Retina (tissue), 1 donor: Measurements from ENCODE around the gene MCM5.
"Not testable (repeated sequence)": the region's sequence is repeated elsewhere in the genome, so short reads cannot be mapped to it uniquely, and the experiment has no call there.

Experiments
- DNase-seq: peaks from one replicate; pipeline ENCODE4 v3.0.0-alpha.2; 2016

Gene MCM5

DNA sequence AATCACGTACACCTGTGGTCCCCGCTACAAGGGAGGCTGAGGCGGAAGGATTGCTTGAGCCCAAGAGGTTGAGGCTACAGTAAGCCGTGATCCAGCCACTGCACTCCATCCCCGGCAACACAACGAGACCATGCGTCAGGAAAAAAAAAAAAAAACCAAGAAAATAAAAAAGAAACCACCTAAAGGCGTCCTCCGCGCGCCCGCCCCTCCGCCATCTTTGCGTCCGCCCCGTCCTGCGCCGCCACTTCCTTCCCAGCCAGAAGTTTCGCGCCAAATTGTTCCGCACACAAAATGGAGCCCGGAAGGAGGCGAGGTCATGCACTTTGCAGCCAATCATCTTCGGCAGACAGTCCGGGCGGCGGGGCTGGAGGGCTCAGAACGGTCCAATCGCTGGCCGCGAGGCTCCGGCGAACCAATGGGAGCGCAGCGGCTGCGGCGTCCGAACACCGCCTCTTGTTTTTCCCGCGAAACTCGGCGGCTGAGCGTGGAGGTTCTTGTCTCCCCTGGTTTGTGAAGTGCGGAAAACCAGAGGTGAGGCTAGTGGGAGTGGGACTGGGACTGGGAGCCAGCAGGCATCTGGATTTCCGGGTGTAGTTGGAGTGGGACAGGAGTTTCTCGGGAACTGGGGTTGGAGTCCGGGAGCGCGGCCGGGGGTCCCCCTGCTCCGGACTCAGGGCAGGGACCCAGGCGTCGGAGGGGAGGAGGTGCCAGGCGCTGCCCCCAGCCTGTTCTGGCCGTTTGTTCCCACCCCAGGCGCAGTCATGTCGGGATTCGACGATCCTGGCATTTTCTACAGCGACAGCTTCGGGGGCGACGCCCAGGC is at the start of gene MCM5:
Gene MCM5, plus strand, starts transcription at position 463 of the 823 bp plus-strand sequence. Its CDS starts 299 bp downstream, at position 762.
- peak; percentile 95 for DNase-seq

- peak; percentile 94 for DNase-seq
These were observed 49.1 kb upstream of the MCM5 start for GRCh38 chr22:35350539-35351503.

DNA sequence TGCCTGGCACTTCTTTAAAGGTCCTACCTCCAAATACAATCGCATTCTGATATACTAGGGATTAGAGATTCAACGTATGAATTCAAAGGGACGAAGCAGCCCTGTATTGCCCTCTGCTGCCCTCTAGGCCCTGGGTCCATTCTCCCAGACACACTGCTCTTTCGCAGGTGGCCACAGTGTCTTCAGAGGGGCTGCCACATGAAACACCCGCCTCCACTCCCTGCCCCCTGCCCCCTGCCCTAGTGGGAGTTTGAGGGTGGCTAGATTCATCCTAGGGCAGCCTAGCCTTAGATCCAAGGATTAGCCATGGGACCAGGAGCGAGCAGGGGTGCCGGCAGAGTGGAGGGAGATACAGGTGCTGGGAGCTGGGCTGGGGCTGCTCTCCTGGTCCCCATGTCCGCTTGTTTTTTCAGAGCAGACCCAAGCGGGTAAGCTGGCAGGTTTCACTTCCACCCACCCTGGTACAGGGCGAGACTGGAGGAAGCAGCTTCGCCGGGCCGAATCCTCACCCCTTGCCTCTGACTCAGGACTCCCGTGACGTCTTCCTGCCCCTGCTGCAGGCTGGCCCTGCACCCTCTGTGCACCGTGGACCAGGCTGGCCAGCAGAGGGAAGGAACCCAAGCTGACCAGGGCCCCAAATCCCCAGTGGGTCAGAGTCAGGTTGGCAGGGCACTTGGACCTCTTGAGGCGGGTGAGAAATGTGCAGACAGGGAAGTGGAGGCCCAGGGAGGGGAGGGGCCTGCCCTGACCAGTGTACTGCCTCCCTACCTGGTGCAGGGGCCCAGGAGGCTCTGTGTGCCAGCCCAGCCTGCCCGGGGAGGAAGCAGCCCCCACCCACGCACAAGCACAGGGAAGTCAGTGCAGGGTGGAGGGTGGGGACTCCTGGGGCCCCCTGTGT is 47.5 kb upstream of the MCM5 start:
- peak; percentile 20 for DNase-seq

DNA sequence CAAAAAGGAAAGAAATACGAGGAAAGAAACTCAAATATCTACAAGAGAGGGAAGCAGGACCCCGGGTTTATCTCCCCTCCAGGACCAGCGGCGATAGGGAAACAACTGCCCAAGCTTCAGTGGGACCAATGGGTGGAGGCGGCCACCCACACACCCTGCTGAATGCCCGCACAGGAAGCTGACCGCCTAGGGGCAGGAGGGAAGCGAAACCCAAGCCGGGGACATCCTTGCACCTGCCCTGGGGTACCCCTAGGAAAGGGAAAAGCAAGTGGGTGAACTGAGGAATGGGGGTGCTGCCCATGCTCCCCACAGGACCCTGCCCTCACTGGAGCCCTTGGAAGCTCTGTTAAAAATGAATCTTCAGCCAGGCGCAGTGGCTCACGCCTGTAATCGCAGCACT is 46.6 kb upstream of the MCM5 start:
- DNase-seq: no peak

DNA sequence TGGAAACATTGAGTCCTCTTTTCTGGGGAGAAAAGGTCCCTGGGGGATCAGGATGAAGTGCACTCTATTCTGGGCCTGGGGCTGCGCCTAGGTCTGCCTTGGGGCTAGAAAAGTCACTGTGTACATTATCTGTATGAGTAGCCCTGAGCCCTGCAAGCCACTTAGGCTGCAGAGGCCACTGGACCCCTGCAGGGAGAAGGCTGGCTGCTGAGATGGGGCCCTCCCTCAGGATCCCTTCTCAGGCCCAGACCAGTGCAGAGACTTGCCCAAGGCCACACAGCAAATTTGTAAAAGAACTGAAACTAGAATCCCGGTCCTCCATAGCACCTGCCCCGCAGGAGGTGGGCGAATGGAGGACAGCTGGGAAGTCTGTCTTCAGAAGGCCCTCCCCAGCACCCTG is 45.9 kb upstream of the MCM5 start:
- no peak for DNase-seq

GRCh38 chr22:35357883-35358621 is 41.9 kb upstream of the MCM5 start:
- no peak for DNase-seq

GRCh38 chr22:35359380-35360065 is 40.4 kb upstream of the MCM5 start:
- no peak for DNase-seq

- no peak for DNase-seq
These were observed 38.9 kb upstream of the MCM5 start for GRCh38 chr22:35361001-35361558.

GRCh38 chr22:35363566-35364086 is 36.3 kb upstream of the MCM5 start:
- no peak for DNase-seq

DNA sequence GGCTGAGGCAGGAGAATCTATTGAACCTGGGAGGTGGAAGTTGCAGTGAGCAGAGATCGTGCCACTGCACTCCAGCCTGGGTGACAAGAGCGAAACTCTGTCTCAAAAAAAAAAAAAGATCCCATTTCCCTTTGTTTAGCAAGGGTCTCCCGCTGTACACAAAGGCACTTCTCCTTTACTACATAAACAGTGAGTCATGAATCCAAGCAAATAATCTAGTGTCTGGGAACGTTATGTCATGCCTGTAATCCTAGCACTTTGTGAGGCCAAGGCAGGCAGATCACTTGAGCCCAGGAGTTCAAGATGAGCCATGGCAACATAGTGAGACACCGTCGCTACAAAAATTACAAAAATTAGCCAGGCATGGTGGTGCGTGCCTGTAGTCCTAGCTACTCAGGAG is 35.7 kb upstream of the MCM5 start:
- DNase-seq: not testable (repeated sequence)

GRCh38 chr22:35367331-35367886 is 32.5 kb upstream of the MCM5 start:
- no peak for DNase-seq

DNA sequence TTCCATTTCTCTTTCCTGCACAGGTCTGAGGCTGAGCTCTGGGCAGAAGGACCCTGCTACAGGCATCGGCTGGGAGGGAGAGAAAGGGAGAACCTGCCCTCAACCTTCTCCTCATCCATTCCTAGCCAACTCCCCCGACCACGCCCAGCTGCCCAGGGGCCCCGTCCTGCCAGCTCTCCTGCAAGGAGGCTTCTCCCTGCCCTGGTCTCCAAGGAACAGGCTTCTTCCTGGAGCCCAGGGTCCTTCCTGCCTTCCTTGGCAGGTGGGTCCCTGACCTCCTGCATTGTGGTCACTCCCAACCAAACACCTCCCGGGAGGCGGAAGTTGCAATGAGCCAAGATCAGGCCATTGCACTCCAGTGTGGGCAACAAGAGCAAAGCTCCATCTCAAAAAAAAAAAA is 31.6 kb upstream of the MCM5 start:
- DNase-seq: no peak

DNA sequence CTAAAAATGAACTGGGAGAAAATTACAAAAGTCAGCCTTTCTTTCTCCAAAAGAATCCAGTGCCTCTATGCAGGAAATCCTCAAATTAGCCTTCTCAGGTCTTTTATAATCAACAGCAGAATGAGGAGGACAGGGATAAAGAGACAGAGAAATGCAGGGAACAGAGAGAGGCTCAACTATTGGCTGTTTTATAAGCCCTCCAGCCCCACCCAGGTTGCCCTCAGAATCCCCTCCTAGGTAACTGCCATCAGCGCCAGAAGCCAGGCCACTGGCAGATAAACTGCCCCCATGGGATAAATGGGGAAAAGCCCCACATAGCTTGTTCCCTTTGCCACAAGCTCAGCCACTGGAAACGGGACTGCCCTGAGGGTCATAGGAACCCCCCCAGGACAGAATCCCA is 29.9 kb upstream of the MCM5 start:
- DNase-seq: no peak

DNA sequence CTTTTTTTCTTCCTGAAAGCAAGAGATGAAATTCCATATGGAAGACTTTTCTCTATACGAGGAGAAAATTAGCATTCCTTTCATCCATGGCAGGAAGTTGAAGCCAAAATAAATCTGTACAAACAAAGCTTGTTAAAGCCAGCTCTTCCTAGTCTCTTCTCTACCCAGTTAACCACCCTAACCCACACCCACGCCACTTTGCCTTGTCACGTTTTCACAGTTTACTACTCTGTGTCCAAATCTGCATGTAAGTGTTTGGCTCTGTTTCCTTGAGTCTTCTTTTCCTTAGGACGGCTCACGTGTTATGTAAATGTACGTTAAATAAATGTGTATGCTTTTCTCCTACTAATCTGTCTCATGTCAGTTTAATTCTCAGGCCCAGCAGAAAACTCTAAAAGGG is 26.2 kb upstream of the MCM5 start:
- DNase-seq: no peak

DNA sequence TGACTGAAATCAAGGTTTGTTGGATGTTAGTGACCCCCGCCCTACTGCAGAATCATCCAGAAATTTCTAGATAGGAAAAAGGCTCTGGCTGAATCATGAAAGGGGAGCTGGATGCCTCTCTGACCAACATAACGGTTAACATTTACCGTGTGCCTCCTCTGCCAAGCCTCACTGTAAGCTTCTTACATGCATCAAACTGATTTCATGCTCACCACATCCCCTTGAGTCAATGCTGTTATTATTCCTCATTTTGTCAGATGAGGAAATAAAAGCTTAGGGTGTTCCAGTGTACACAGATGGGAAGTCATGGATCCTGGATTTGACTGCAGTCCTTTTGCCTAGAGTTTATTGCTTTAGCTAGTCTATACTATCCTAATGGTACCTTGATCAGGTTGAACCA is 24.9 kb upstream of the MCM5 start:
- DNase-seq: no peak

GRCh38 chr22:35375526-35375925 is 24.4 kb upstream of the MCM5 start:
- DNase-seq: no peak

DNA sequence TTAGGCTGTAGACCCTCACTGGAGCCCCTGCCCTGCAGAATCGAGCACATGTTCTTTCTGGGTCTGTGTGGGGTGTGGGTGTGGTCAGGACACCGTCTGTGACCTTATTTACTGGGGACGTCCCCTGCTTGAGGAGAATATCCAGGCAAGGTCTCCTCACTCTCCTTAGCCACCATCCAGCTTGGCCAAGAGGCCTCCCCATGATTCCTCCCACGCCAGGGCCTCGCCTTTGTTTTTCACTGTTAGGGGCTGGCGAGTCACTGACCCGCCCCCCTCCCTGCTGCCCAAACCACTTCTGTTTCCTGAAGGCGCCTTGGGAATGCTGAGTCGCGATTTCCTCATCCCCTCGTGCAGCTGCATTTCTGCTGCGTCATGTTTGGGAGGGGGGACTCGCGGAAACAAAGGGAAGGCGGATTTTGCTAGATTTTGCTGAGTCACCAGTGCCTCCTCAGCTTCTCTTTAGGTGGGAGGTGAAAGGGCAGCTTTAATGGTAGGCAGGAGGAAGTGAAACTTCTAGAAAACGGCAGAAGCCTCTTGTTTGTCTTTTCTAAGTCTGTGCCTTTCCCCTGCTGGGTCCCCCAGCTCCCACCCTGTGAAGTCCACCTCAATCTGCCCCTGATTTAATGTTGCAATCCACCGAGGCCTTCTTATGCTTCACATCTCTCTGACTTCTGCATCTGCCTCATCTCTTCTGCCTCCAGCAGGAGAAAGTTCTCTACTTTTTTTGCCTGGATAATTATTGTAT is 23.0 kb upstream of the MCM5 start:
- peak; percentile 92 for DNase-seq

DNA sequence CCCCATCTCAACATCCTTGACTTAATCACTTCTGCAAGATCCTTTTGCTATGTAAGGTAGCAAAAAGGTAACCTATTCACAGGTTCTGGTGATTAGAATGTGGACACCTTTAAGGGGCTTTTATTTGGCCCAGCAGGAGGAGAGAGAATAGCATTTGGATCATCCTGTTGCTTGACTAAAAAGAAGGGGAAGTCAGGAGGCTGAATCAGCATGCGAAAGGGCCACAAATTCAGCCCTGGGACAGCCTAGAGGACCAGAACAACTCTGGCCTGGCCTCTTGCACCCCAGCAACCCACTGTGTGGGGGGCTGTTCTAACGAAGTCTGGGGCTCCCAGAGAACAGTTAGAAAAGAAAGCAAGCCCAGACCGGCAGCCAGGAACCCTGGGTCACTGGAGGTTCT is 22.2 kb upstream of the MCM5 start:
- no peak for DNase-seq

- DNase-seq: no peak
These were observed 21.3 kb upstream of the MCM5 start for GRCh38 chr22:35378621-35379020.
